ENCODE measurements around the gene NACAD.

NACAD gene

GRCh38 chr7:45112648-45113047 is 23.9 kb upstream of the NACAD start:
- Histone ChIP-seq H3K27ac (ENCODE audit: low read length) (no peak overlapping the region; the same call in 1 of the 2 replicates), H3K4me3 (ENCODE audit: low read depth in 1 of 2, low read length in 2 of 2) (peak overlapping the region in 1 of 2 experiments; percentile 95; a peak in 2 of 4 replicates), H4K20me1 (ENCODE audit: insufficient read depth, low read length) (peaks cover 22% of the 10 kb centered on the region), H3K4me2 (ENCODE audit: insufficient read depth, low read length) (peak overlapping the region; percentile 65), H3K9me3 (ENCODE audit: insufficient read depth, low read length, severe bottlenecking) (no peaks in the 10 kb centered on the region), H3K9ac (ENCODE audit: low read depth, low read length) (peak overlapping the region; percentile 74), H3K36me3 (ENCODE audit: insufficient read depth, low read length) (peaks cover 24% of the 10 kb centered on the region), H2AFZ (ENCODE audit: low read depth, low read length) (no peak overlapping the region), H3K4me1 (ENCODE audit: insufficient read depth, low read length) (peaks cover 39% of the 10 kb centered on the region), H3K27me3 (ENCODE audit: insufficient read depth, low read length, poor library complexity) (no peaks in the 10 kb centered on the region), H3K79me2 (ENCODE audit: insufficient read depth, low read length) (peaks cover 46% of the 10 kb centered on the region)
- DNase-seq (no peak), ATAC-seq (ENCODE audit: insufficient read depth, low read depth) (no peak)
- no peak for TF ChIP-seq EZH2 (IDR thresholded peaks at IDR 0.05; ENCODE audit: borderline replicate concordance, low read depth, low read length, severe bottlenecking)

GRCh38 chr7:45111298-45112223 is 22.8 kb upstream of the NACAD start, which contains the start of gene TBRG4:
Gene TBRG4, minus strand, starts transcription at chr7:45111697. Its CDS starts 2,460 bp downstream, at chr7:45109237.
- peak within 1 kb of the TSS; percentile 74 for H3K9ac ChIP-seq (ENCODE audit: low read depth, low read length)
- peak; percentile 95 for DNase-seq
- peak within 1 kb of the TSS; percentile 61 to 95 for H3K4me3 ChIP-seq (ENCODE audit: low read depth in 1 of 2, low read length in 2 of 2)
- peaks cover 33% of the 10 kb centered on the region for H4K20me1 ChIP-seq (ENCODE audit: insufficient read depth, low read length)
- peaks cover 57% of the 10 kb centered on the region for H3K79me2 ChIP-seq (ENCODE audit: insufficient read depth, low read length)
- H3K27me3 ChIP-seq (ENCODE audit: insufficient read depth, low read length, poor library complexity): no peaks in the 10 kb centered on the region
- TF ChIP-seq EZH2 (IDR thresholded peaks at IDR 0.05; ENCODE audit: borderline replicate concordance, low read depth, low read length, severe bottlenecking) (no peak), CTCF (IDR thresholded peaks at IDR 0.05; ENCODE audit: borderline replicate concordance, extremely low read depth, low read length, poor library complexity, severe bottlenecking) (peak; percentile 63)
- peak within 1 kb of the TSS; percentile 96 for H3K27ac ChIP-seq (ENCODE audit: low read length)
- peaks cover 48% of the 10 kb centered on the region for H3K4me1 ChIP-seq (ENCODE audit: insufficient read depth, low read length)
- no peaks in the 10 kb centered on the region for H3K9me3 ChIP-seq (ENCODE audit: insufficient read depth, low read length, severe bottlenecking)
- peaks cover 35% of the 10 kb centered on the region for H3K36me3 ChIP-seq (ENCODE audit: insufficient read depth, low read length)
- peak; percentile 88 for ATAC-seq (ENCODE audit: insufficient read depth, low read depth)
- peak within 1 kb of the TSS; percentile 94 for H2AFZ ChIP-seq (ENCODE audit: low read depth, low read length)
- peak within 1 kb of the TSS; percentile 65 for H3K4me2 ChIP-seq (ENCODE audit: insufficient read depth, low read length)

- Histone ChIP-seq H3K4me3 (ENCODE audit: low read depth in 1 of 2, low read length in 2 of 2) (peak overlapping the region in 1 of 2 experiments; percentile 35; a peak in 2 of 4 replicates), H3K4me1 (ENCODE audit: insufficient read depth, low read length) (peaks cover 48% of the 10 kb centered on the region), H3K4me2 (ENCODE audit: insufficient read depth, low read length) (peak overlapping the region; percentile 60), H3K36me3 (ENCODE audit: insufficient read depth, low read length) (peaks cover 62% of the 10 kb centered on the region), H4K20me1 (ENCODE audit: insufficient read depth, low read length) (peaks cover 60% of the 10 kb centered on the region), H3K27me3 (ENCODE audit: insufficient read depth, low read length, poor library complexity) (no peaks in the 10 kb centered on the region), H2AFZ (ENCODE audit: low read depth, low read length) (no peak overlapping the region), H3K9me3 (ENCODE audit: insufficient read depth, low read length, severe bottlenecking) (no peaks in the 10 kb centered on the region), H3K79me2 (ENCODE audit: insufficient read depth, low read length) (peaks cover 73% of the 10 kb centered on the region), H3K9ac (ENCODE audit: low read depth, low read length) (0 out of 2 replicates have a peak overlapping the region, but pooled peaks have one; percentile 9), H3K27ac (ENCODE audit: low read length) (no peak overlapping the region)
- DNase-seq: no peak
- no peak for ATAC-seq (ENCODE audit: insufficient read depth, low read depth)
- TF ChIP-seq EZH2 (IDR thresholded peaks at IDR 0.05; ENCODE audit: borderline replicate concordance, low read depth, low read length, severe bottlenecking) (no peak), CTCF (IDR thresholded peaks at IDR 0.05; ENCODE audit: borderline replicate concordance, extremely low read depth, low read length, poor library complexity, severe bottlenecking) (no peak)
Measured at GRCh38 chr7:45108863-45109262, 20.1 kb upstream of the NACAD start.

DNA sequence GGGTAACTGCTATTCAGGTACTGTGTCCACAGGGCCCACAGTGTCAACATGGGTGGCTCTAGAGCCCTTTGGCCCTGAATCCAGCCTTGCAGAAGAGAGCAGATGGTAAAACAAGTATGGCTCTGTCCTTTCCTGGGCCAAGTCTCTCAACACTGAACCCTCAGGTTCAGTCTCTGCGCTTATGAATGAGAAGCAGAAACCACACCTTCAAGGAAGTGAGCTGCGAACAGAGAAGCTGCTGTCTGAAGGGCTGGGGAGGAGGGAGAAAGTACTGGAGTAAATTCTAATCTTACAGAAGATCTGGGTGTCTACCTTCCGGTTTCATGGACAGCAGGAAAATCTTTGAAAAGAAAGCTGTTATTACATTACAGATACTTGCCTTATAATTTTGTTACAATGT is 18.6 kb upstream of the NACAD start:
- peak overlapping the region; percentile 60; the same call in 1 of the 2 replicates for H3K4me2 ChIP-seq (ENCODE audit: insufficient read depth, low read length)
- peaks cover 77% of the 10 kb centered on the region for H3K36me3 ChIP-seq (ENCODE audit: insufficient read depth, low read length)

More for the DNA sequence above, 18.6 kb upstream of the NACAD start:
- no peaks in the 10 kb centered on the region for H3K27me3 ChIP-seq (ENCODE audit: insufficient read depth, low read length, poor library complexity)
- TF ChIP-seq CTCF (IDR thresholded peaks at IDR 0.05; ENCODE audit: borderline replicate concordance, extremely low read depth, low read length, poor library complexity, severe bottlenecking): no peak
- no peak for TF ChIP-seq EZH2 (IDR thresholded peaks at IDR 0.05; ENCODE audit: borderline replicate concordance, low read depth, low read length, severe bottlenecking)
- DNase-seq (no peak), ATAC-seq (ENCODE audit: insufficient read depth, low read depth) (no peak)
- no peak overlapping the region for H3K27ac ChIP-seq (ENCODE audit: low read length)
- H2AFZ ChIP-seq (ENCODE audit: low read depth, low read length): no peak overlapping the region
- H3K4me3 ChIP-seq (ENCODE audit: low read depth in 1 of 2, low read length in 2 of 2): no peak overlapping the region
- H3K4me1 ChIP-seq (ENCODE audit: insufficient read depth, low read length): peaks cover 43% of the 10 kb centered on the region
- peaks cover 75% of the 10 kb centered on the region for H4K20me1 ChIP-seq (ENCODE audit: insufficient read depth, low read length)
- peaks cover 71% of the 10 kb centered on the region for H3K79me2 ChIP-seq (ENCODE audit: insufficient read depth, low read length)
- no peak overlapping the region for H3K9ac ChIP-seq (ENCODE audit: low read depth, low read length)
- H3K9me3 ChIP-seq (ENCODE audit: insufficient read depth, low read length, severe bottlenecking): no peaks in the 10 kb centered on the region
